Thyroid gland (tissue), 4 donors: ENCODE measurements around the gene FBXL22. TPM values are rescaled to one million over a fixed set of nuclear protein-coding genes. Genes with fewer than 3 reads are reported as not detected.

Experiments used
- DNase-seq, 2 donors: peaks; one replicate each; pipeline ENCODE4 v3.0.0-alpha.2; 2019
- H3K27ac ChIP-seq, 3 donors: fragments of 200-600 bp; sonication (generic); 1 replicate in 2 of 3; 2 replicates in 1 of 3; pipeline ENCODE4 v1.5.1; 2016 to 2019; ENCODE audit warnings: mild to moderate bottlenecking in 1 of 3, moderate library complexity in 1 of 3
- H3K27me3 ChIP-seq: fragments of 200-600 bp; sonication (generic); one replicate; pipeline ENCODE4 v1.5.1; 2019
- H3K36me3 ChIP-seq, 2 donors: fragments of 200-600 bp; sonication (generic); one replicate each; pipeline ENCODE4 v1.5.1; 2016 to 2019
- H3K4me1 ChIP-seq, 2 donors: fragments of 200-600 bp; sonication (generic); one replicate each; pipeline ENCODE4 v1.5.1; 2017 to 2019
- H3K4me3 ChIP-seq, 3 donors: fragments of 200-600 bp; sonication (generic); replicated peaks in 1 of 3; 1 replicate in 2 of 3; 2 replicates in 1 of 3; pipeline ENCODE4 v1.5.1; 2016; ENCODE audit warnings: mild to moderate bottlenecking in 1 of 3
- H3K9me3 ChIP-seq: fragments of 200-600 bp; sonication (generic); one replicate; pipeline ENCODE4 v1.5.1; 2017
- CTCF ChIP-seq, 6 experiments: fragments of 200-600 bp in 3 of 6; fragments of 450-650 bp in 3 of 6; sonication (generic) in 3 of 6; IDR thresholded peaks; one replicate each; pipeline ENCODE4 v1.5.1; 2016 to 2019; ENCODE audit warnings: antibody characterized with exemption in 6 of 6, mild to moderate bottlenecking in 2 of 6, inconsistent platforms in 1 of 6, moderate library complexity in 1 of 6
- POLR2A ChIP-seq, 2 donors: fragments of 450-650 bp; IDR thresholded peaks; one replicate each; pipeline ENCODE4 v1.6.1; 2017; ENCODE audit warnings: antibody characterized with exemption in 2 of 2, mild to moderate bottlenecking in 2 of 2, moderate library complexity in 1 of 2
- WGBS, 2 donors: methylation state at CpG; one replicate each; pipeline ENCODE4 v1.1.5; 2017; 5-methylcytosine and 5-hydroxymethylcytosine counted together
- intact Hi-C: fragments of 100-400 bp; cut with DNase I; formaldehyde crosslinking; loops from one replicate; pipeline ENCODE4 v1.15.1; 2023
- total RNA-seq, 4 donors: library from RNA; depleted of rRNA; stranded (reverse); fragments of >200 nt; gene quantifications; one replicate each; pipeline ENCODE4 v1.2.3, GENCODE V29; 2016

FBXL22 gene
- total RNA-seq, 4 donors from 2014 or later: 0.92 to 3.8 (median 2.3) TPM

- WGBS, 2 donors: 40 to 65% methylated on average over 2 of the region's 2 CpGs
- intact Hi-C loops: loop anchor here (5.0 kb wide), 1 partner anchor 94 kb away; the partner anchor contains the start of gene USP3
- H3K4me3 ChIP-seq: no peak overlapping the region
- TF ChIP-seq CTCF (IDR thresholded peaks at IDR 0.05): no peak
- TF ChIP-seq POLR2A (IDR thresholded peaks at IDR 0.05): no peak
- peaks cover under 1 to 4% of the 10 kb centered on the region in 2 donors for H3K36me3 ChIP-seq
- peak in 1 of 2 donors; percentile 39 for DNase-seq
- peak overlapping the region; percentile 19 to 32 (median 25) for H3K27ac ChIP-seq
- peaks cover 32 to 56% of the 10 kb centered on the region in 2 donors for H3K4me1 ChIP-seq
- H3K27me3 ChIP-seq: no peaks in the 10 kb centered on the region
- H3K9me3 ChIP-seq: no peaks in the 10 kb centered on the region
These were observed 530 bp upstream of the FBXL22 start for GRCh38 chr15:63596676-63597037.

- no peaks in the 10 kb centered on the region for H3K27me3 ChIP-seq
- H3K4me1 ChIP-seq: peaks cover 32 to 61% of the 10 kb centered on the region in 2 donors
- no peaks in the 10 kb centered on the region for H3K9me3 ChIP-seq
- H3K27ac ChIP-seq: peak overlapping the region in 2 of 3 donors; percentile 54 to 83
- DNase-seq: no peak
- intact Hi-C loops: loop anchor here (5.0 kb wide), 1 partner anchor 96 kb away; the partner anchor contains the start of gene USP3
- TF ChIP-seq POLR2A (IDR thresholded peaks at IDR 0.05): no peak
- no peak for TF ChIP-seq CTCF (IDR thresholded peaks at IDR 0.05)
- H3K36me3 ChIP-seq: no peaks in the 10 kb centered on the region
- WGBS, 2 donors: 87 to 88% methylated on average over 6 of the region's 6 CpGs
- no peak overlapping the region for H3K4me3 ChIP-seq
These were observed 634 bp downstream of the FBXL22 start for GRCh38 chr15:63597821-63598220.

- H3K4me1 ChIP-seq: peaks cover 32 to 61% of the 10 kb centered on the region in 2 donors
- no peaks in the 10 kb centered on the region for H3K9me3 ChIP-seq
- peak; percentile 66 to 76 for DNase-seq
- H3K27me3 ChIP-seq: no peaks in the 10 kb centered on the region
- peak overlapping the region in 1 of 3 donors; percentile 70 for H3K4me3 ChIP-seq
- WGBS, 2 donors: 69 to 76% methylated on average over 12 of the region's 12 CpGs
- H3K27ac ChIP-seq: peak overlapping the region; percentile 83 to 89 (median 84)
- no peaks in the 10 kb centered on the region for H3K36me3 ChIP-seq
- intact Hi-C loops: loop anchor here (5.0 kb wide), 1 partner anchor 96 kb away; the partner anchor contains the start of gene USP3
- no peak for TF ChIP-seq CTCF (IDR thresholded peaks at IDR 0.05)
- TF ChIP-seq POLR2A (IDR thresholded peaks at IDR 0.05): no peak
These were observed 1.6 kb downstream of the FBXL22 start for GRCh38 chr15:63598473-63599400.

GRCh38 chr15:63599401-63600000 lies 2.3 kb downstream of the FBXL22 start:
- peaks cover 32 to 61% of the 10 kb centered on the region in 2 donors for H3K4me1 ChIP-seq

More at GRCh38 chr15:63599401-63600000, 2.3 kb downstream of the FBXL22 start:
- Histone ChIP-seq H3K27ac (peak overlapping the region; percentile 83 to 89 (median 84)), H3K36me3 (no peaks in the 10 kb centered on the region), H3K9me3 (no peaks in the 10 kb centered on the region), H3K4me3 (peak overlapping the region in 1 of 3 donors; percentile 70), H3K27me3 (no peaks in the 10 kb centered on the region)
- TF ChIP-seq POLR2A (IDR thresholded peaks at IDR 0.05): peak in 1 of 2 donors; percentile 16
- peak in 5 of 6 experiments; percentile 19 to 75 (median 70) for TF ChIP-seq CTCF (IDR thresholded peaks at IDR 0.05)
- peak; percentile 80 to 88 for DNase-seq
- intact Hi-C loops: loop anchor here (5.0 kb wide), 1 partner anchor 97 kb away; the partner anchor contains the start of gene USP3
- WGBS, 2 donors: 42 to 59% methylated on average over 14 to 18 of the region's 19 CpGs
